OCI-LY1 (cell line): ENCODE measurements around the gene TMEM37.

ENCODE experiments used
- EZH2 ChIP-seq: fragments of 200-600 bp; sonication (generic), shearing (Covaris generic); IDR thresholded peaks from 2 replicates; pipeline ENCODE4 v1.8.0; 2017; ENCODE audit warnings: borderline replicate concordance, mixed run types, mild to moderate bottlenecking, antibody characterized with exemption, low read length, moderate library complexity, mixed read lengths
- TF ChIP-seq, protein P1 (sequence below): fragments of 200-600 bp; sonication (generic), shearing (Covaris generic); IDR thresholded peaks from 2 replicates; pipeline ENCODE4 v1.5.1; 2017; ENCODE audit warnings: mild to moderate bottlenecking, antibody characterized with exemption, low read length, moderate library complexity, mixed read lengths

DNA sequence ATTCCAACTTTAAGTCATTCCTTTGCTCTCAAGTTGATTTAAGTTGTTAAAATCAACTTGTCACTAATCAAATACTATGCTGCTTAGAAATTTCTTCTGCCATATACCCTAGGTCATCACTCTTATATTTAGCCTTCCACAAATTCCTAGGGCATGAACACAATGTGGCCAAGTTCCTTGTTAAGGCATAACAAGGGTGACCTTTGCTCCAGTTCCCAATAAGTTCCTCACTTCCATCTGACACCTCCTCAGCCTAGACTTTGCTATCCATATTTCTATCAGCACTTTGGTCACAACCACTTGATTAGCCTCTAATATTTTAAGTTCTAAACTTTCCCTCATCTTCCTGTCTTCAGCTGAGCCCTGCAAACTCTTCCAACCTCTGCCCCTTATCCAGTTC lies 9.9 kb upstream of the TMEM37 start:
- TF ChIP-seq, protein P1, sequence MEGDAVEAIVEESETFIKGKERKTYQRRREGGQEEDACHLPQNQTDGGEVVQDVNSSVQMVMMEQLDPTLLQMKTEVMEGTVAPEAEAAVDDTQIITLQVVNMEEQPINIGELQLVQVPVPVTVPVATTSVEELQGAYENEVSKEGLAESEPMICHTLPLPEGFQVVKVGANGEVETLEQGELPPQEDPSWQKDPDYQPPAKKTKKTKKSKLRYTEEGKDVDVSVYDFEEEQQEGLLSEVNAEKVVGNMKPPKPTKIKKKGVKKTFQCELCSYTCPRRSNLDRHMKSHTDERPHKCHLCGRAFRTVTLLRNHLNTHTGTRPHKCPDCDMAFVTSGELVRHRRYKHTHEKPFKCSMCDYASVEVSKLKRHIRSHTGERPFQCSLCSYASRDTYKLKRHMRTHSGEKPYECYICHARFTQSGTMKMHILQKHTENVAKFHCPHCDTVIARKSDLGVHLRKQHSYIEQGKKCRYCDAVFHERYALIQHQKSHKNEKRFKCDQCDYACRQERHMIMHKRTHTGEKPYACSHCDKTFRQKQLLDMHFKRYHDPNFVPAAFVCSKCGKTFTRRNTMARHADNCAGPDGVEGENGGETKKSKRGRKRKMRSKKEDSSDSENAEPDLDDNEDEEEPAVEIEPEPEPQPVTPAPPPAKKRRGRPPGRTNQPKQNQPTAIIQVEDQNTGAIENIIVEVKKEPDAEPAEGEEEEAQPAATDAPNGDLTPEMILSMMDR: no peak
- TF ChIP-seq EZH2: no peak
